GM12874 (cell line): ENCODE results near the gene HMCES.

Experiments
- TF ChIP-seq, protein P1 (sequence below): IDR thresholded peaks from 2 replicates; pipeline ENCODE4 v1.5.1; 2011; ENCODE audit warnings: low read depth, mild to moderate bottlenecking, control low read depth, low read length, moderate library complexity; ENCODE audit not compliant: insufficient read depth

Gene HMCES

DNA sequence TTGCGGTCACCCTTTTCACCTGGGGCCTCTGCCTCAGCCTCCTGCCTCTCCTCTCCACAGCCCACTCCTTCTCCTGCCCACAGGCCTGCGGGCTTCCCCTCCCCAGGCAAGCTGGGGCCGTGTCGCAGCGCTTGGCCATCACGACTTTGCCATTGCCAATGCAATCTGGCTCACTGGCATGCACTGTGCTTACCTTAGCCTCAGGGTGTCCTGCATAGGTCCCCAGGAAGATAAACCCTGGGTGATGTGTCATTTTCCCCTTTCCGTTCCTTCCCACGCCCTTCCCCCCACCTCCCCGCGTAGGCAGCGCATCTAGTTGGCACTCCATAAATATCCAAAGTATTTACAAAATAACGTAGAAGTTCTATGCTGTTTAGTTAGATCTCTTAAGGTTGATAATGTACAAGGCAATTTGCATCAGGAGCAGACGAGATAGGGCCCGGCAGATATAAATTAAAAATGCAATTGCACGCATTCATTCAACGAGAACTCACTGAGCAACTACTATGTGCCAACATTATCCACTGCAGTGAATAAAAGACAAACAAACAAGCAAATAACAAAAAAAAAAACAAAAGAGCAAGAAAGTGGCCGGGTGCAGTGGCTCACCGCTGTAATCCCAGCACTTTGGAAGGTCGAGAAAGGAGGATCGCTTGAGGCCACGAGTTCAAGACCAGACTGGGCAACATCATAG lies 30.2 kb upstream of the HMCES start:
- TF ChIP-seq, protein P1, sequence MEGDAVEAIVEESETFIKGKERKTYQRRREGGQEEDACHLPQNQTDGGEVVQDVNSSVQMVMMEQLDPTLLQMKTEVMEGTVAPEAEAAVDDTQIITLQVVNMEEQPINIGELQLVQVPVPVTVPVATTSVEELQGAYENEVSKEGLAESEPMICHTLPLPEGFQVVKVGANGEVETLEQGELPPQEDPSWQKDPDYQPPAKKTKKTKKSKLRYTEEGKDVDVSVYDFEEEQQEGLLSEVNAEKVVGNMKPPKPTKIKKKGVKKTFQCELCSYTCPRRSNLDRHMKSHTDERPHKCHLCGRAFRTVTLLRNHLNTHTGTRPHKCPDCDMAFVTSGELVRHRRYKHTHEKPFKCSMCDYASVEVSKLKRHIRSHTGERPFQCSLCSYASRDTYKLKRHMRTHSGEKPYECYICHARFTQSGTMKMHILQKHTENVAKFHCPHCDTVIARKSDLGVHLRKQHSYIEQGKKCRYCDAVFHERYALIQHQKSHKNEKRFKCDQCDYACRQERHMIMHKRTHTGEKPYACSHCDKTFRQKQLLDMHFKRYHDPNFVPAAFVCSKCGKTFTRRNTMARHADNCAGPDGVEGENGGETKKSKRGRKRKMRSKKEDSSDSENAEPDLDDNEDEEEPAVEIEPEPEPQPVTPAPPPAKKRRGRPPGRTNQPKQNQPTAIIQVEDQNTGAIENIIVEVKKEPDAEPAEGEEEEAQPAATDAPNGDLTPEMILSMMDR: no peak

DNA sequence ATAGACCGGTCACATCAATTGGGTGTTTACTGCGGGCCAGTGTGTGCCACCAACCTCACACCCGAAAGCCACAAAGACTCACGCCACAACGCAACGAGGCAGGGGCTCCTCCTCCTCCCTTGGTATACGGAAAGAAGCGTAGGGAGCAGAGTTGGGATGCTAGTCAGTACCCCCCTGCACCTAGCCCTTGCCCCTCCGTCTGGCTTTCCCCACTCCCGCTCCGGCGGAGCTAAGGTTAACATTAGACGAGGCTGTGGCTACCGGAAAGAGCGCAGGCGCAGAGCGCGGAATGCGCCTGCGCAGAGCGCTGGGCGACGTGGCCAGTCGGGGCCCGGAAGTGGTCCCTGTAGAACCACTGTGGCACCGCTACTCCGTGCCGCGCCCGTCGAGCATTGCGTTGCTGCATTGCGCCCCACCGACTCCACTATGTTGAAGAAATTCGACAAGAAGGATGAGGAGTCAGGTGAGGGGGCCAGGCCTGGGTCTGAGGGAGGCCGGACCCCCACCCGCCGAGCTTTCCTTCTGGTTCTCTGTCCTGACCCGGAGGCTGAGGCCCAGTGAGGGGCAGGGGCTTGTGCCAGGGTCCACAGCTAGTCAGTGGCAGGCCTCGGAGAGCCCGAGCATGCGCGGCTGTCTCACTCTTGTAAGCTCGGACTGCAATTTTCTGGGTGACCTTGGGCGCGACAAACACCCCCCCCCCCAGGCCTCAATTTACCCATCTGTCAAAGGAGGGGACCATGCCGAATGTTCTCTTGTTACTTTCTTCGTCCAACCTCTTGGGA lies 29.2 kb upstream of the HMCES start, which contains the start of gene COPG1:
TSS of gene COPG1 (plus strand) at position 323 of the 782 bp plus-strand sequence. CDS start at position 427, 104 bp downstream.
- TF ChIP-seq, protein P1: no peak

GRCh38 chr3:129252748-129253147 lies 25.9 kb upstream of the HMCES start:
- TF ChIP-seq, protein P1: no peak

- TF ChIP-seq, protein P1: no peak
Observed at GRCh38 chr3:129254536-129255230, 24.0 kb upstream of the HMCES start.

DNA sequence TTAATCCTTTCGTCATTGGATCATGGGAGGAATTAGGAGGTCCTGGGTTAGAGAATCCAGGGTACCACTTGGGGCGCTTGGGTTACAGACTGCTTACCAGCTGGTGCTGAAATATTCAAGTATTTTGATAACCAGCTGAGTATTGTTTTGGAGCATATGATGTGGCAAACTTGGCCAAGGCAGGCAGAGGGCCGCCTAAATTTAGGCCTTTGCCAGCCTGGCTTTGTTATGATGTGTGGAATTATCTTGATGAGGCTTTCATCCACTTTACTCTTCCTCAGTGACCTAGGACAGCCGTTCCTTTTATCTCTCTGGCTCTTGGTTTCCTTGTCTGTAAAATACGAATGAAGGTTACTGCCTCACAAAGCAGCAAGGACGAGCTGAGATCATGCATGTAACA lies 22.4 kb upstream of the HMCES start:
- TF ChIP-seq, protein P1: no peak

DNA sequence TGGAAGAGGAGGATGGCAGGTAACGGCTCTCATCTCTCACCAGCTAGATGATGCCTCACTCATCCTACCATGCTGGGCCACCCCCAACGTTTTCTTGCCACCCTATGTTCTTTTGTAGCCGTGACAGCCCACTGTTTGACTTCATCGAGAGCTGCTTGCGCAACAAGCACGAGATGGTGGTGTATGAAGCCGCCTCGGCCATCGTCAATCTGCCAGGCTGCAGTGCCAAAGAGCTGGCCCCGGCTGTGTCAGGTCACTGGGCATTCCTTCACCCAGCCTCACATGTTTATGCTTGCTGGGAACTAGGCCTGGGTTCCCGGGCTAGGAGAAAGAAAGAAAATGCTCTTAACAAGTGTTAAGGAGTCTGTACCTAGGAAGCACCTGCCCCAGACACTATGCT lies 21.1 kb upstream of the HMCES start:
- TF ChIP-seq, protein P1: no peak
